ENCODE results near the gene COL7A1. TPM values are rescaled to one million over a fixed set of nuclear protein-coding genes. Genes with fewer than 3 reads are reported as not detected.

COL7A1 gene
- total and polyA plus RNA-seq, 10 donors: 8.6 to 144 (median 25.6) TPM

- intact Hi-C loops (cut with DNase I; ENCODE audit: low total_unique reads): loop anchor here (10.0 kb wide), 1 partner anchor 282 kb away; no protein-coding TSS in a partner anchor
- peak; percentile 99 for DNase-seq
- Histone ChIP-seq H3K9me3 (no peaks in the 10 kb centered on the region), H3K4me1 (peaks cover 11 to 93% (median 58%) of the 10 kb centered on the region in 6 donors), H3K36me3 (no peaks in the 10 kb centered on the region), H3K27me3 (replicated peaks in 1 of 7) (no peaks in the 10 kb centered on the region), H3K27ac (peak within 1 kb of the TSS; percentile 31 to 87 (median 77)), H3K4me3 (peak within 1 kb of the TSS; percentile 41 to 88 (median 56))
- TF ChIP-seq POLR2A (IDR thresholded peaks at IDR 0.05) (peak in 1 of 3 donors; percentile 13), CTCF (IDR thresholded peaks at IDR 0.05 in 8 of 11, conservative IDR thresholded peaks at IDR 0.05 in 3 of 11) (peak in 8 of 11 experiments; percentile 14 to 59 (median 38)), POLR2AphosphoS5 (IDR thresholded peaks at IDR 0.05) (peak; percentile 69 to 86 (median 81))
- 1% methylated on average over 32 to 53 of the region's 53 CpGs for WGBS, 5 donors
Measured at GRCh38 chr3:48556796-48557626, 38.1 kb downstream of the COL7A1 start, which contains the start of gene PFKFB4. Gene PFKFB4, minus strand, starts transcription at chr3:48556803. Its CDS starts 26 bp downstream, at chr3:48556777.

- no peaks in the 10 kb centered on the region for H3K27me3 ChIP-seq (replicated peaks in 1 of 7)
- no peak for DNase-seq
- peak overlapping the region; percentile 29 to 88 (median 56) for H3K4me3 ChIP-seq
- intact Hi-C loops (cut with DNase I; ENCODE audit: low total_unique reads): loop anchor here (10.0 kb wide), 1 partner anchor 281 kb away; no protein-coding TSS in a partner anchor
- H3K4me1 ChIP-seq: peaks cover 11 to 90% (median 54%) of the 10 kb centered on the region in 6 donors
- H3K9me3 ChIP-seq: no peaks in the 10 kb centered on the region
- H3K36me3 ChIP-seq: peaks cover 0 to 5% (median 0%) of the 10 kb centered on the region in 6 donors
- TF ChIP-seq CTCF (IDR thresholded peaks at IDR 0.05 in 8 of 11, conservative IDR thresholded peaks at IDR 0.05 in 3 of 11): no peak
- no peak for TF ChIP-seq POLR2A (IDR thresholded peaks at IDR 0.05)
- no peak for TF ChIP-seq POLR2AphosphoS5 (IDR thresholded peaks at IDR 0.05)
- WGBS, 5 donors: 17 to 20% (median 18%) methylated on average over 21 to 29 of the region's 29 CpGs
- H3K27ac ChIP-seq: peak overlapping the region in 7 of 8 donors; percentile 65 to 87 (median 80)
Measured at GRCh38 chr3:48555949-48556795, 39.0 kb downstream of the COL7A1 start.

DNA sequence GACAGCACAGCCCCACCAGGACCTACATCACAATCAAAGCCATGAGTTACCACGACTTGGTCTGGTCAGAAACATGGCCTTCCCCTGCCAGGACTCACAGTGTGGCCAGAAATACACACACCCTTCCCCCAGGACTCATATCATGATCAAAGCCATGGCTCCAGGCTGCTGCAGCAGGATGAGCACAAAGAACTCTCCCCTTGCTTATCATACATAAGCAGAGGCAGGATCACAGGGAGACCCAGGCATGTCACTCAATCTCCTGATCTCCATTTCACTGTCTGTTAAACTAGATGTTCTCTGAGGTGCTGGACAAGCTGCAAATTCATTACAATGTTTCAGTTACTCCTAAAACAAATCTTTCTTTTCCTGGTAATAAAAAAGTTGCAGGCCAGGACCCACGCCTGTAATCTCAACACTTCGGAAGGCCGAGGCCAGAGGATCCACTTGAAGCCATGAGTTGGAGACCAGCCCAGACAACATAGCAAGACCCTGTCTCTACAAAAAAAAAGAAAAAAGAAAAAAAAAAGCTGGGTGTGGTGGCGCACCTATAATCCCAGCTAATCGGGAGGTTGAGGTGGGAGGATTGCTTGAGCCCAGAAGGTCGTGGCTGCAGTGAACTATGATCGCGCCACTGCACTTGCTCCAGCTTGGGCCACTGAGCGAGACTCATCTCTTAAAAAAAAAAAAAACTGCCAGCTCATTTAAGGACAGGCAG lies 39.7 kb downstream of the COL7A1 start:
- Histone ChIP-seq H3K4me3 (peak overlapping the region in 4 of 8 donors; percentile 54 to 88 (median 61)), H3K27ac (peak overlapping the region in 4 of 8 donors; percentile 48 to 87 (median 75)), H3K36me3 (peaks cover 0 to 8% (median 0%) of the 10 kb centered on the region in 6 donors), H3K9me3 (no peaks in the 10 kb centered on the region), H3K4me1 (peaks cover 11 to 88% (median 46%) of the 10 kb centered on the region in 6 donors), H3K27me3 (replicated peaks in 1 of 7) (no peaks in the 10 kb centered on the region)
- TF ChIP-seq POLR2AphosphoS5 (IDR thresholded peaks at IDR 0.05) (no peak), CTCF (IDR thresholded peaks at IDR 0.05 in 8 of 11, conservative IDR thresholded peaks at IDR 0.05 in 3 of 11) (no peak), POLR2A (IDR thresholded peaks at IDR 0.05) (no peak)
- intact Hi-C loops (cut with DNase I; ENCODE audit: low total_unique reads): loop anchor here (10.0 kb wide), 1 partner anchor 281 kb away; no protein-coding TSS in a partner anchor
- peak; percentile 65 for DNase-seq
- 87 to 94% (median 91%) methylated on average over 10 of the region's 10 CpGs for WGBS, 5 donors
